NT2/D1 (cell line): ENCODE measurements around the gene UQCC5.

Source experiments
- SUZ12 ChIP-seq: IDR thresholded peaks from 2 replicates; pipeline ENCODE4 v1.6.1; 2011; ENCODE audit not compliant: insufficient read length, insufficient read depth; ENCODE audit errors: extremely low read depth
- YY1 ChIP-seq: IDR thresholded peaks from 2 replicates; pipeline ENCODE4 v1.6.1; 2011; ENCODE audit not compliant: insufficient read length, insufficient read depth

DNA sequence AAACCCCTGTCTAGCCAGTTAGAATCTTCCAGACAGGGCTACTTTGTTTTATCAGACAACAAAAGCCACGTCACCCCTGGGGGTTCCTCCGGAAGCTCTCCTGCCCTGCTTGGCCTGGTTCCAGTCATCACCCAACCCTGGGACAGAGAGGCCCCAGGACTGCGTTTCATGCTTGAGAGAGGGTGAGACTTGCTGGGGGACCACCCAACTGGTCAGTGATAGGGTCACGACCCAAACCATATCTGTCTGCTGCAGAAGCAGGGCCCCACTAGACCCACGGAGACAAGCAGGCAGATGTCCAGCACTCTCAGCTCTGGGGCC is 3.9 kb upstream of the UQCC5 start:
- no peak for TF ChIP-seq YY1
- no peak for TF ChIP-seq SUZ12
